ENCODE results near the gene WBP1.

GRCh38 chr2:74436111-74436805 lies 22.0 kb upstream of the WBP1 start:
- TF ChIP-seq, protein P1, sequence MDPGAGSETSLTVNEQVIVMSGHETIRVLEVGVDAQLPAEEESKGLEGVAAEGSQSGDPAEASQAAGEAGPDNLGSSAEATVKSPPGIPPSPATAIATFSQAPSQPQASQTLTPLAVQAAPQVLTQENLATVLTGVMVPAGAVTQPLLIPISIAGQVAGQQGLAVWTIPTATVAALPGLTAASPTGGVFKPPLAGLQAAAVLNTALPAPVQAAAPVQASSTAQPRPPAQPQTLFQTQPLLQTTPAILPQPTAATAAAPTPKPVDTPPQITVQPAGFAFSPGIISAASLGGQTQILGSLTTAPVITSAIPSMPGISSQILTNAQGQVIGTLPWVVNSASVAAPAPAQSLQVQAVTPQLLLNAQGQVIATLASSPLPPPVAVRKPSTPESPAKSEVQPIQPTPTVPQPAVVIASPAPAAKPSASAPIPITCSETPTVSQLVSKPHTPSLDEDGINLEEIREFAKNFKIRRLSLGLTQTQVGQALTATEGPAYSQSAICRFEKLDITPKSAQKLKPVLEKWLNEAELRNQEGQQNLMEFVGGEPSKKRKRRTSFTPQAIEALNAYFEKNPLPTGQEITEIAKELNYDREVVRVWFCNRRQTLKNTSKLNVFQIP (CRISPR knock-in tag; IDR thresholded peaks at IDR 0.05; ENCODE audit: borderline replicate concordance, low read depth) = no peak
- TF ChIP-seq, protein P2, sequence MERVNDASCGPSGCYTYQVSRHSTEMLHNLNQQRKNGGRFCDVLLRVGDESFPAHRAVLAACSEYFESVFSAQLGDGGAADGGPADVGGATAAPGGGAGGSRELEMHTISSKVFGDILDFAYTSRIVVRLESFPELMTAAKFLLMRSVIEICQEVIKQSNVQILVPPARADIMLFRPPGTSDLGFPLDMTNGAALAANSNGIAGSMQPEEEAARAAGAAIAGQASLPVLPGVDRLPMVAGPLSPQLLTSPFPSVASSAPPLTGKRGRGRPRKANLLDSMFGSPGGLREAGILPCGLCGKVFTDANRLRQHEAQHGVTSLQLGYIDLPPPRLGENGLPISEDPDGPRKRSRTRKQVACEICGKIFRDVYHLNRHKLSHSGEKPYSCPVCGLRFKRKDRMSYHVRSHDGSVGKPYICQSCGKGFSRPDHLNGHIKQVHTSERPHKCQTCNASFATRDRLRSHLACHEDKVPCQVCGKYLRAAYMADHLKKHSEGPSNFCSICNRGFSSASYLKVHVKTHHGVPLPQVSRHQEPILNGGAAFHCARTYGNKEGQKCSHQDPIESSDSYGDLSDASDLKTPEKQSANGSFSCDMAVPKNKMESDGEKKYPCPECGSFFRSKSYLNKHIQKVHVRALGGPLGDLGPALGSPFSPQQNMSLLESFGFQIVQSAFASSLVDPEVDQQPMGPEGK (CRISPR knock-in tag; IDR thresholded peaks at IDR 0.05; ENCODE audit: borderline replicate concordance) = no peak
- no peak for TF ChIP-seq TOX (CRISPR knock-in tag; IDR thresholded peaks at IDR 0.05; ENCODE audit: borderline replicate concordance)
- TF ChIP-seq ARNTL (CRISPR knock-in tag; IDR thresholded peaks at IDR 0.05; ENCODE audit: borderline replicate concordance, low read depth) = no peak
- TF ChIP-seq CSDC2 (CRISPR knock-in tag; IDR thresholded peaks at IDR 0.05) = no peak
- TF ChIP-seq SNAI2 (CRISPR knock-in tag; IDR thresholded peaks at IDR 0.05) = no peak
- TF ChIP-seq, protein P3, sequence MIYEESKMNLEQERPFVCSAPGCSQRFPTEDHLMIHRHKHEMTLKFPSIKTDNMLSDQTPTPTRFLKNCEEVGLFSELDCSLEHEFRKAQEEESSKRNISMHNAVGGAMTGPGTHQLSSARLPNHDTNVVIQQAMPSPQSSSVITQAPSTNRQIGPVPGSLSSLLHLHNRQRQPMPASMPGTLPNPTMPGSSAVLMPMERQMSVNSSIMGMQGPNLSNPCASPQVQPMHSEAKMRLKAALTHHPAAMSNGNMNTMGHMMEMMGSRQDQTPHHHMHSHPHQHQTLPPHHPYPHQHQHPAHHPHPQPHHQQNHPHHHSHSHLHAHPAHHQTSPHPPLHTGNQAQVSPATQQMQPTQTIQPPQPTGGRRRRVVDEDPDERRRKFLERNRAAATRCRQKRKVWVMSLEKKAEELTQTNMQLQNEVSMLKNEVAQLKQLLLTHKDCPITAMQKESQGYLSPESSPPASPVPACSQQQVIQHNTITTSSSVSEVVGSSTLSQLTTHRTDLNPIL (CRISPR knock-in tag; IDR thresholded peaks at IDR 0.05; ENCODE audit: low read depth) = no peak
- no peak for TF ChIP-seq CSRNP3 (CRISPR knock-in tag; IDR thresholded peaks at IDR 0.05)
- TF ChIP-seq, protein P4, sequence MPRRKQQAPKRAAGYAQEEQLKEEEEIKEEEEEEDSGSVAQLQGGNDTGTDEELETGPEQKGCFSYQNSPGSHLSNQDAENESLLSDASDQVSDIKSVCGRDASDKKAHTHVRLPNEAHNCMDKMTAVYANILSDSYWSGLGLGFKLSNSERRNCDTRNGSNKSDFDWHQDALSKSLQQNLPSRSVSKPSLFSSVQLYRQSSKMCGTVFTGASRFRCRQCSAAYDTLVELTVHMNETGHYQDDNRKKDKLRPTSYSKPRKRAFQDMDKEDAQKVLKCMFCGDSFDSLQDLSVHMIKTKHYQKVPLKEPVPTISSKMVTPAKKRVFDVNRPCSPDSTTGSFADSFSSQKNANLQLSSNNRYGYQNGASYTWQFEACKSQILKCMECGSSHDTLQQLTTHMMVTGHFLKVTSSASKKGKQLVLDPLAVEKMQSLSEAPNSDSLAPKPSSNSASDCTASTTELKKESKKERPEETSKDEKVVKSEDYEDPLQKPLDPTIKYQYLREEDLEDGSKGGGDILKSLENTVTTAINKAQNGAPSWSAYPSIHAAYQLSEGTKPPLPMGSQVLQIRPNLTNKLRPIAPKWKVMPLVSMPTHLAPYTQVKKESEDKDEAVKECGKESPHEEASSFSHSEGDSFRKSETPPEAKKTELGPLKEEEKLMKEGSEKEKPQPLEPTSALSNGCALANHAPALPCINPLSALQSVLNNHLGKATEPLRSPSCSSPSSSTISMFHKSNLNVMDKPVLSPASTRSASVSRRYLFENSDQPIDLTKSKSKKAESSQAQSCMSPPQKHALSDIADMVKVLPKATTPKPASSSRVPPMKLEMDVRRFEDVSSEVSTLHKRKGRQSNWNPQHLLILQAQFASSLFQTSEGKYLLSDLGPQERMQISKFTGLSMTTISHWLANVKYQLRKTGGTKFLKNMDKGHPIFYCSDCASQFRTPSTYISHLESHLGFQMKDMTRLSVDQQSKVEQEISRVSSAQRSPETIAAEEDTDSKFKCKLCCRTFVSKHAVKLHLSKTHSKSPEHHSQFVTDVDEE (CRISPR knock-in tag; IDR thresholded peaks at IDR 0.05) = no peak
- TF ChIP-seq TCF4 (CRISPR knock-in tag; IDR thresholded peaks at IDR 0.05; ENCODE audit: borderline replicate concordance) = no peak
- no peak for TF ChIP-seq BACH2 (CRISPR knock-in tag; IDR thresholded peaks at IDR 0.05; ENCODE audit: borderline replicate concordance)
- TF ChIP-seq ZC3H10 (CRISPR knock-in tag; IDR thresholded peaks at IDR 0.05) = no peak
